Thyroid gland (tissue), 4 donors: ENCODE data around the gene PLSCR2. TPM values are rescaled to one million over a fixed set of nuclear protein-coding genes. Genes with fewer than 3 reads are reported as not detected.
"Not testable (repeated sequence)": the region's sequence is repeated elsewhere in the genome, so short reads cannot be mapped to it uniquely, and the experiment has no call there.

Experiments
- DNase-seq, 2 donors: peaks; one replicate each; pipeline ENCODE4 v3.0.0-alpha.2; 2019
- H3K27ac ChIP-seq, 3 donors: fragments of 200-600 bp; sonication (generic); 1 replicate in 2 of 3; 2 replicates in 1 of 3; pipeline ENCODE4 v1.5.1; 2016 to 2019; ENCODE audit warnings: mild to moderate bottlenecking in 1 of 3, moderate library complexity in 1 of 3
- H3K27me3 ChIP-seq: fragments of 200-600 bp; sonication (generic); one replicate; pipeline ENCODE4 v1.5.1; 2019
- H3K36me3 ChIP-seq, 2 donors: fragments of 200-600 bp; sonication (generic); one replicate each; pipeline ENCODE4 v1.5.1; 2016 to 2019
- H3K4me1 ChIP-seq, 2 donors: fragments of 200-600 bp; sonication (generic); one replicate each; pipeline ENCODE4 v1.5.1; 2017 to 2019
- H3K4me3 ChIP-seq, 3 donors: fragments of 200-600 bp; sonication (generic); replicated peaks in 1 of 3; 1 replicate in 2 of 3; 2 replicates in 1 of 3; pipeline ENCODE4 v1.5.1; 2016; ENCODE audit warnings: mild to moderate bottlenecking in 1 of 3
- H3K9me3 ChIP-seq: fragments of 200-600 bp; sonication (generic); one replicate; pipeline ENCODE4 v1.5.1; 2017
- POLR2A ChIP-seq, 2 donors: fragments of 450-650 bp; IDR thresholded peaks; one replicate each; pipeline ENCODE4 v1.6.1; 2017; ENCODE audit warnings: antibody characterized with exemption in 2 of 2, mild to moderate bottlenecking in 2 of 2, moderate library complexity in 1 of 2
- WGBS, 2 donors: methylation state at CpG; one replicate each; pipeline ENCODE4 v1.1.5; 2017; 5-methylcytosine and 5-hydroxymethylcytosine counted together
- intact Hi-C: fragments of 100-400 bp; cut with DNase I; formaldehyde crosslinking; loops from one replicate; pipeline ENCODE4 v1.15.1; 2023
- total RNA-seq, 4 donors: library from RNA; depleted of rRNA; stranded (reverse); fragments of >200 nt; gene quantifications; one replicate each; pipeline ENCODE4 v1.2.3, GENCODE V29; 2016
- TF ChIP-seq, protein P1 (sequence below), 6 experiments: fragments of 200-600 bp in 3 of 6; fragments of 450-650 bp in 3 of 6; sonication (generic) in 3 of 6; IDR thresholded peaks; one replicate each; pipeline ENCODE4 v1.5.1; 2016 to 2019; ENCODE audit warnings: antibody characterized with exemption in 6 of 6, mild to moderate bottlenecking in 2 of 6, inconsistent platforms in 1 of 6, moderate library complexity in 1 of 6

Gene PLSCR2
- total RNA-seq, 4 donors from 2014 or later: not detected

DNA sequence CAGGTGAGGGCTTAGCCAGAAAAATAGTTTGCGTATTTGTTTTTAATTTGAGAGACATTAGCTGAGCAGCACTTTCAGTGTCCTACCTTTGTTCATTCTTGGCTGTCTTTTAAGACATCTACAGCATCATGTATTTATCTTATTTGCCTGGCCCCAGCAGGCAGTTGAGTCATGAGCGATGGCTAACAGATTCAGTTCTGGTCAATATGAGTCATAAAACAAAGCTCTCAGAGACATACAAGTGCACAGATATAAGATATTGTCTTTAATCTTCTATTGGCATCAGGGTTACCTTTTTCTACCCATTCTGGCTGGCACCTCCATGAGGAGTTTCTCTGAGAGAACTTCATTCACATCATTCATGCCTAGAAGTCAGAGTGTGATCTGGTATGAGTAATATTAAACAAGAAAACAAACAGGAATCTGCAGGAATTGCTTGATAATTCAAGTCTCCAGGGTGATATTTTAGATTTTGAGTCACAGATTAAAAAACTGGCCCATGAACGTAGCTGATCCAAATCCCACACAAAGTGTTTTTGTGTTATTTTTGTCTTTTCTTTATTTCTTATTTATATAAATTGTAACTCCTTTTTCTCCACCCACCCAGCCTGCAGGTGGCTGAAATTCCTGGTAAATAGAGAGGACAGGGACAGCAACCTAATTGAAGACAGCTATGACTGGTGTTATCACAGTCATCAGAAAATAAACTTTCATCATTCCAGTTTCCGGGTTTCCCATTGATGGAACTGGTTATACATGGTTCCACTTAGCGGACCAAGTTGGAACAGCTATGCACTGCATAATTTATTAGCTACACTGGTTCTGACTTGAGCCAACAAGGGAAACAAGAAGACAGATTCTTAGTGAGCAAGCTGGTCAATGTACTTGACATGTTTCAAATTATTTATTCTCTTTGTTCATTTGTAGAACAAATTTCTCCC lies 47.3 kb downstream of the PLSCR2 start:
- intact Hi-C loops: no loop called here
- H3K36me3 ChIP-seq: no peaks in the 10 kb centered on the region
- DNase-seq: no peak
- H3K4me3 ChIP-seq: no peak overlapping the region
- 80 to 88% methylated on average over 5 of the region's 5 CpGs for WGBS, 2 donors
- H3K9me3 ChIP-seq: no peaks in the 10 kb centered on the region
- H3K4me1 ChIP-seq: no peaks in the 10 kb centered on the region
- no peaks in the 10 kb centered on the region for H3K27me3 ChIP-seq
- no peak overlapping the region for H3K27ac ChIP-seq
- TF ChIP-seq, protein P1, sequence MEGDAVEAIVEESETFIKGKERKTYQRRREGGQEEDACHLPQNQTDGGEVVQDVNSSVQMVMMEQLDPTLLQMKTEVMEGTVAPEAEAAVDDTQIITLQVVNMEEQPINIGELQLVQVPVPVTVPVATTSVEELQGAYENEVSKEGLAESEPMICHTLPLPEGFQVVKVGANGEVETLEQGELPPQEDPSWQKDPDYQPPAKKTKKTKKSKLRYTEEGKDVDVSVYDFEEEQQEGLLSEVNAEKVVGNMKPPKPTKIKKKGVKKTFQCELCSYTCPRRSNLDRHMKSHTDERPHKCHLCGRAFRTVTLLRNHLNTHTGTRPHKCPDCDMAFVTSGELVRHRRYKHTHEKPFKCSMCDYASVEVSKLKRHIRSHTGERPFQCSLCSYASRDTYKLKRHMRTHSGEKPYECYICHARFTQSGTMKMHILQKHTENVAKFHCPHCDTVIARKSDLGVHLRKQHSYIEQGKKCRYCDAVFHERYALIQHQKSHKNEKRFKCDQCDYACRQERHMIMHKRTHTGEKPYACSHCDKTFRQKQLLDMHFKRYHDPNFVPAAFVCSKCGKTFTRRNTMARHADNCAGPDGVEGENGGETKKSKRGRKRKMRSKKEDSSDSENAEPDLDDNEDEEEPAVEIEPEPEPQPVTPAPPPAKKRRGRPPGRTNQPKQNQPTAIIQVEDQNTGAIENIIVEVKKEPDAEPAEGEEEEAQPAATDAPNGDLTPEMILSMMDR (IDR thresholded peaks at IDR 0.05): no peak
- no peak for TF ChIP-seq POLR2A (IDR thresholded peaks at IDR 0.05)

DNA sequence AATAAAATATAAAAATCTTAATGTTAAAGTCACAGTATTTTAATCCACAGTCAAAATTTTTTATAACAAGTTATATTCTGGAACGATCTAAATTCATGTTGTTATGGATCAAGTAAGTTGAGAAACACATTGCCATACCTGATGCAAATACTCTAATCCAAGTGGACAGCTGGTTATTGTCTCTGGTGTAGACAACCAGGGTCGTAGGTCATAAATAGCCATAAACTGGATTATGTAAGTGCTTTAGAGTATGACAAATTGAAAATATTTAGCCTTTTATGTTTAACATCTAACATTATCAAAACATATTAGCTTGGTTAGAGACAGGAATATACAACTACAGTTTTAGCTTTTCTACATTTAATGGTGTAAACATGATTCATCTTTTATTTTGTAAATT lies 53.0 kb downstream of the PLSCR2 start:
- TF ChIP-seq, protein P1 (IDR thresholded peaks at IDR 0.05): no peak
- no peak for TF ChIP-seq POLR2A (IDR thresholded peaks at IDR 0.05)
- 87 to 94% methylated on average over 2 of the region's 2 CpGs for WGBS, 2 donors

DNA sequence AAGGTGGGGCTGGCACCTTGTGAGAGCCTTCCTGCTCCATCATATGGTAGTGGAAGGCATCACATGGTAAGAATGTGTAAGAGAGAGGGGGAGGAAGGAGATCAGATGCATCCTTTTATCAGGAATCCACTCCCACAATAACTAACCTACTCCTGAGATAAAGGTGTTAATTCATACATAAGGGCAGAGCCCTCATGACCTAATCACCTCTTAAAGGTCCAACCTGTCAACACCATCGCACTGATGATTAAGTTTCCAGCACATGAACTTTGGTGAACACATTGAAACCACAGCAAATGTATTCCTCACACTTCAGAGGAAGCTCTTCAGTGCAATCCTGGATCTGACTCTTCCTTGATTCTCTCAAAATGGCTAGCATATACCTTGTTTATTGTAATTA lies 55.4 kb downstream of the PLSCR2 start:
- TF ChIP-seq POLR2A (IDR thresholded peaks at IDR 0.05): no peak
- TF ChIP-seq, protein P1 (IDR thresholded peaks at IDR 0.05): no peak
- Histone ChIP-seq H3K4me3 (no peak overlapping the region), H3K9me3 (no peaks in the 10 kb centered on the region), H3K4me1 (no peaks in the 10 kb centered on the region), H3K27ac (no peak overlapping the region), H3K27me3 (no peaks in the 10 kb centered on the region), H3K36me3 (no peaks in the 10 kb centered on the region)
- WGBS, 2 donors: 81 to 87% methylated on average over 1 of the region's 1 CpG
- DNase-seq: no peak
- intact Hi-C loops: no loop called here

More for the DNA sequence above, 53.0 kb downstream of the PLSCR2 start:
- Histone ChIP-seq H3K27me3 (no peaks in the 10 kb centered on the region), H3K27ac (no peak overlapping the region), H3K36me3 (no peaks in the 10 kb centered on the region), H3K4me3 (no peak overlapping the region), H3K4me1 (no peaks in the 10 kb centered on the region), H3K9me3 (no peaks in the 10 kb centered on the region)
- DNase-seq: no peak
- intact Hi-C loops: no loop called here

DNA sequence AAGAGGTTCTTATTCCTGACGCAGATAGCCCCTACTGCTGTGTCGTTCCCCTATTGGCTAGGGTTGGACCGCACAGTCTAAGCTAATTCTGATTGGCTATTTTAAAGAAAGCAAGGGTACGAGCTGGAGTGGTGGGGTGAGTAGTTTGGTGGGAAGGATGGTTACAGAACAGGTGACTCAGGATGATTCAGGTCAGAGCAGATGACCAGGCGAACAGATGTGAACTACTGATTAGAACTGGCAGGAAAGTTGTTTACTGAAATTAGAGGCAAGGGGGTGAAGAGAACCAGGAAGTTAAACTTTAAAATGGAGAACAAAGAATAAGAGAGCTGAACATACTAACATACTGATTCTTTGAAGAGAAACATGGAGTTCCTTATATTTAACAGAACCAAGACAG lies 56.6 kb downstream of the PLSCR2 start:
- H3K4me1 ChIP-seq, H3K36me3 ChIP-seq, H3K9me3 ChIP-seq, H3K27me3 ChIP-seq, intact Hi-C loops, H3K27ac ChIP-seq, DNase-seq, H3K4me3 ChIP-seq: not testable (repeated sequence)
- WGBS, 2 donors: 95 to 98% methylated on average over 5 of the region's 5 CpGs

DNA sequence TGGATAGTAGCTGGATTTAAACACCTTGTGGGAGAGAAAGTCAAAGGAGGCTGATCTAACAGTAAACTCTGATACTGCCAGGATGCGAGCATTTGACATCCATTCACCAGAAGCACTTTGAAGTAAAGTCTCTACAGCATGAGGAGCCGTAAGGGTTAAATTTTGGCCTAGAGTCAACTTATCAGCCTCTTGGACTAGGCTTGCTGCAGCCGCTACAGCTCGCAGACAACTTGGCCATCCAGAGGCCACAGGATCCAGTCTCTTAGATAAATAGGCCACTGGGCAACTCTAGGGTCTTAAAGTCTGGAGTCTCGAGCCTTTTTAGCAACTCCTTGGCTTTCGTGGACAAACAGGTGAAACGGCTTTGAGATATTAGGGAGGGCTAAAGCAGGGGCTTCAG lies 61.4 kb downstream of the PLSCR2 start:
- no peaks in the 10 kb centered on the region for H3K36me3 ChIP-seq
- 29 to 47% methylated on average over 7 of the region's 7 CpGs for WGBS, 2 donors
- TF ChIP-seq, protein P1 (IDR thresholded peaks at IDR 0.05): no peak
- no peak for TF ChIP-seq POLR2A (IDR thresholded peaks at IDR 0.05)

More for the DNA sequence above, 61.4 kb downstream of the PLSCR2 start:
- H3K4me3 ChIP-seq: no peak overlapping the region
- H3K27ac ChIP-seq: no peak overlapping the region
- no peaks in the 10 kb centered on the region for H3K9me3 ChIP-seq
- intact Hi-C loops: no loop called here
- no peaks in the 10 kb centered on the region for H3K4me1 ChIP-seq
- no peak for DNase-seq
- no peaks in the 10 kb centered on the region for H3K27me3 ChIP-seq
